ENCODE results near the gene KLHL29.
"Not testable (repeated sequence)": the region's sequence is repeated elsewhere in the genome, so short reads cannot be mapped to it uniquely, and the experiment has no call there.

KLHL29 gene

DNA sequence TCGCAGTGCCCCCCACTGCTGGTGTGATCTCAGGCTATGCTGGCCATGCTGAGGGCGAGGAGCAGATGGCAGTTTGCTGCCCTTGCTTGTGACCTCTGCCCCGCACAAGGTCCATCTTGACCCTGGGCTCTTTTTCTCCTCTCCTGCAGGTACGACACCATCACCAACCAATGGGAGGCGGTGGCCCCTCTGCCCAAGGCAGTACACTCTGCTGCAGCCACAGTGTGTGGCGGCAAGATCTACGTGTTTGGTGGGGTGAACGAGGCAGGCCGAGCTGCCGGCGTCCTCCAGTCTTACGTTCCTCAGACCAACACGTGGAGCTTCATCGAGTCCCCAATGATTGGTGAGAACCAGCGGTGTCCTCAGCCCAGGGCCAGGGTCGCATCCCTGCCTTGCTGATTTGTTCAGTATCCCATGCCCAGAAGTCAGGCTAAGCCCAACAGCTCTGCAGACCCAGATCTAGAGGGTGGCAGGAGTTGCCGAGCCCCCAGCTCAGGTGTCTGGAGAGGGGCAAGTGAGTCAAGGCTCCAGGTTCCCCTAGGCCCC, 318.1 kb downstream of the KLHL29 start:
- DNase-seq = no peak

DNA sequence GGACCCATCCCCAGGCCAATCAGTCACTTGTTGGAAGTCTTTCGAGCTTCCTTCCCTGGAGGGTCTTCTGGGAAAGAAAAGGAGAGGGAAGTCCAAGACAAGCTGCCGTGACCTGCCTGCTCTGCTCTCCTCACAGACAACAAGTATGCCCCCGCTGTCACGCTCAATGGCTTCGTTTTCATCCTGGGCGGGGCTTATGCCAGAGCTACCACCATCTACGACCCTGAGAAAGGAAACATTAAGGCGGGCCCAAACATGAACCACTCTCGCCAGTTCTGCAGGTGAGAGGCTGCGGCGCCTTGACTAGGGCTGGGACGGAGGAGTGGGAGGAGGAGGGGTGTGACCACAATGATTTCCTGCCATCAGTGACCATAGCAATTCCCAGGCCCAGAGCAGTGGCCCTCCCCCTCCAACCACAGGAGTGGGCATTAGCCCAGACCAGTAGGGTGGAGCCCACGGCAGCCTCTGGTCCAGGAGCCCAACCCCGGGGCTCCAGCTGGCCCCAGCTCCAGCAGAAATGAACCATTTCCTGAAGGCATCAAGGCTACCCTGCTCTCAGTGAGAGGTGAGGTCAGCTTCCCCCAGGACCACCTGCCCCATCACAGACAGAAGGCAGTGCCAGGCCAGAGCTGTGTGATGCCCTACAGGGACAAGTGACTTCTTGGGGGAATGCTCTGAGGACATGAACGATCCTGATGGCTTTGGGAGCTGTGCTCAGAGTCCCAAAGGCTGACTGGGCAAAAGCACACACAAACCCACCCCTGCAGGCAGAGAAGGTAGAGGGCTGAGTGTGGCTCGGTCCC, 318.8 kb downstream of the KLHL29 start:
- DNase-seq = no peak

DNA sequence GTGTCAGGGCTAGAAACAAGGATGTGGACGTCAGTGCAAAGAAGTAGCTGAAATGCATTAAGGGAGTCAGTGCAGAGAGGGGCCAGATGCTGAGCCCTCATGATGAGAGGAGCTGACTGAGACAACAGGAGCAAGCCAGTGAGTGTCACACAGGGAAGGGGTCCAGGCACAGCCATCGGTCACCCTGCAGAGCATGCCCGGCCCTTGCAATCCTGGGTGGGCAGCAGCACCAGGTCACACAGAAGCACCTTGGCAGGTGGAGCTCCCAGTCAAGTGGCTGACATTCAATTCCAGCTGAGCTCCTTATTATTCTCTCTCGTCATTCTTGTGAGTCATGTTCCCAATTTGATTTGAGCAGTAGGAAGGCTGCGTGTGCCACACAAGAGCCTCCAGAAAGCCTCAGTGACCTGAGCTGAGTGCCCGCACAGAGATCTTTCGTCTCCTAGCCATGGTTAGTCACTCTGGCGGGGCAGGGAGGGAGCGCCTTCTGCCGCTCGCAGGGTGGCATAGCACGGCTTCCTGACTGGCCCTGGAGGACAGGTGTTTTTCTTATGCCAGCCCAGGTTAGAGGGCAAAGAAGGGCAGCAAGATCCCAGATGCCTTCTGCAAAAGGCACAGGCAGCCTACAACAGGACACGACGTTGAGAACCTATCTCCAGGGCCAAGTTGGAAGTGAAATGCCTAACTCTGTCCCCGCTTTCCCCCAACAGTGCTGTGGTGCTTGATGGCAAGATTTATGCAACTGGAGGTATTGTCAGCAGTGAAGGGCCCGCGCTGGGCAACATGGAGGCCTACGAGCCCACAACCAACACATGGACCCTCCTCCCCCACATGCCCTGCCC, 321.0 kb downstream of the KLHL29 start:
- DNase-seq = no peak

DNA sequence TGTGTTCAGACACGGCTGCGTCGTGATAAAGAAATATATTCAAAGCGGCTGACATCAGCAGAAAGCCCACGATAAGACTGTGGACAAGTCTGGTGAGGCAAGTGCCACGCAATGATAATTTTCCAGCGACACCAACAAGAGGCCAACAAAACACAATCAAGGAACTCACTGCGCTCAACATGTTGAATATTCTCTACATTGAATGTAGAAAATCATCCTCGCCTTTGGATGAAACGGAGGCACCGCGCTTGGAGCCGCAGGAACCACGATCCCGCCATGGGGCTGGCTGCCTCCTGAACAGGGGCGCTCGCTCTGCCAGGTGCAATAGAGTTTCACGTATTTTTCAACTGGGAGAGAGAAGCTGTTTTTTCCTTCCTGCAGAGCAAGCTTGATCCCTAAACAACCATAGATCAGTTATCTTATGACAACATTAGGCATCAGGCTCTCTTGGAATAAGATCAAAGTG, 321.7 kb downstream of the KLHL29 start:
- no peak for DNase-seq

DNA sequence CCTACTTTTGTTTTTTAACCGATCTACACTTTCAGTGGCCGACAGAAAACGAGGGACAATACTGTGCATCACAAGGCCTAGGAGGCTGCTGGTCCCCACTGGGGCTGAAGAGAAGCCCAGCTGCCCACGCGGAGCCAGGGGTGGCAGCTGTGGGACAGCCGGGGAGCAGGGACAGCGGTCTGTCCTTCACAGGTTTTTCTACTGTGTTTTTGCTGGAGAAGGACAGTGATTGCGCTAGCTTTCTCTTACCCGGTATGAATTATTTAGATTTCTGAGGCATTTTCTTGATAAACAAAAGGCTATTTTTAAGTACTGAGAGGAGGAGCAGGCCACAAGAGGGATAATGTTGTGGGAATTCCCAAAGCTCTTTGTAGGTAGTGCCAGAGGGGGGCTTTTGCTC, 322.1 kb downstream of the KLHL29 start:
- DNase-seq = no peak

DNA sequence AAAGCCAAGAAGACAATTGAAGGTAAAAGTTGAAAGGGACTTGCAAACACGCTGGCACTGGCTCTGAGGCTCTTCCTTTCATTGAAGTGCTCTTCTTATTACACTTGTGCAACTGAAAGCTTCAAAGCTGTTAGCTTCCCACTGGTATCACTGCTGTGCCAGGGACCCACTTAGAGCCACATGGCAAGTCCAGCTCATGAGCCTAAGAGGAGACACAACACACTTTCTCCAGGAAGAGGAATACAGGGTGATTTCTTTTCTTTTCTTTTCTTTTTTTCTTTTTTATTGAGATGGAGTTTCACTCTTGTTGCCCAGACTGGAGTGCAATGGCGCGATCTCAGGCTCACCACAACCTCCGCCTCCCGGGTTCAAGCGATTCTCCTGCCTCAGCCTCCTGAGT, 323.8 kb downstream of the KLHL29 start:
- no peak for DNase-seq

DNA sequence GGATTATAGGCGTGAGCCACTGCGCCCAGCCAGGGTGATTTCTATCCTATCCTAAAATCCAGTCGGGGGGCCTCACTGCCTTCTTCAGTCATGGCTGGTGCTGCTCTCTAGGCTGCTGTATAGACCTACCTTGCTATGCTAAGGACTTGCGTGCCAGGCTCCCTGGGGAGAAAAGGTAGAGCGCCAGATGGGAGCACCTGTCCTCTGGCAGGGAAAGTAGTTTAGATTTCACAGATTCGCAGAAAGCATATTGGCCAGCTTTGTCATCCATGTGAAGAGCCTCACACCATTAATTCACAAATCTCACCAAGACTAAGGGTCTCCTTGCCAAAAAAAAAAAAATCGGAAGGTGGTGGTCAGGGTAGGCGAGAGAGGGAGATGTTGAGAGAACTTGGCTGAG, 324.3 kb downstream of the KLHL29 start:
- no peak for DNase-seq

DNA sequence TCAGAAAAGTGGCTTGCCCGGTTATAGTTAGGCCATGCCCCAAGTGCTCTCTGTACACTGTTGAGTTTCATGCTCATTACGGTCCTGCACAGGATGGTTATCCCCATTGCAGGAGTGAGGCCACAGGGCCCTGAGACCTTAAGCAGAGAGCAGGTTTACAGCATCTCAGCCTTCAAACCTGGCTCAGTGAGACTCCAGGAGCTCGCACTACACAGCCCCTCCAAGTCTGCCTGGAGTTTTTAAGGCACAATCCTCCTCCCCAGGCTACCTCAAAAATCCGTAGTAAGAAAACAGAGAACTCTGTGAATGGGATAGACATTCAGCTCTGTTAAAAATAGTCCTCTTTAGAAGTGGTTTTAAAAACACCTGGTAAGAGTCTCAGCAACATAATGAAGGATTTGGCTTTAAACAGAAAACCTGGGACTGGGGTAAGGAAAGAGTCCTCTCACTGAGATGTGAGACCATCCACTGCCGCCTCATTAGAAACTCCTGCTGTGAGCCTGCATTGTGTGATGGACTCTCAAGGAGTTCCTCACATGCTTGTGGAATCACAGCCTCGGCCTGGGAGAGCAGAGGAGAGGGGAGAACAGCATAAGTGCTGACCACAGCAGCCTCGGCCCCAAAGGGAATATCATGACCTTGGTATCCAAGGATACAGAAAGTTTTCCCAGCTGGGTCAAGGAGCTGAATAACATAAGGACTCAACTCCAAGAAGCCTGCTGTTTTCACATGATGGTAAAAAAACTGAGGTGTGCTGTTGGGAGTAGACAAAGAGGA, 327.2 kb downstream of the KLHL29 start:
- no peak for DNase-seq

DNA sequence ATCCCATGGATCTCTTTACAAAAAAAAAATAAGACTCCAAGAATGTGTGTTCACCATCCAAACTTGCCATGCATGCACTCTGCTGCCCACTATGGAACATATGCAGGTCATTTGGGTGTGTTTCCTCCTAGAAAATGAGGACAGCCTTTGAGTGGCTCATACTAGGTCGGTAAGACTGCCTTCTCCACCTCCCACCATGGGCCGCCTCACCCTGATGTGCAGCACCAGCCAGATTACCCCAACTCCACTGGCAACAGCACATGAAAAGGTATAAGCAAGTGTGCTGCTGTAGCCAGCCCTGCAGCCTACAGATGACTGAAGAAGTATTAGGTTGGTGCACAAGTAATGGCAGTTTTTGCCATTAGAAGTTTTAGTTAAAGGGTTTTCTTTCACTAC, 327.8 kb downstream of the KLHL29 start:
- no peak for DNase-seq

DNA sequence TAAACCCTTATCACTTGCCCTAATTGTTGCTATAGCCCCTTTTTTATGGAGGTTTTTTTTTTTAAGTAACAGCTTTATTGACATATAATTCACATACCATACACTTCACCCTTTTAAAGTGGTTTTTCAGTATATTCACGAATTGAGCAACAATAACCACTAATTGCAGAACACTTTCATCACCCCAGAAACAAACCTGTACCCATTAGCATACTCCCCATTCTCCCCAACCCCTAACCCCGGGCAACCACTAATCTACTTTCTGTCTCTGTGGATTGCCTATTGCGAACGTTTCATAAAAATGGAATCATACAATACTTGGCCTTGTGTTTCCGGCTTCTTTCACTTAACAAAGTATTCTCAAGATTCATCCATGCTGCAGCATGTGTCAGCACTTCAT, 328.4 kb downstream of the KLHL29 start:
- DNase-seq = peak in 1 of 2 donors; percentile 9

DNA sequence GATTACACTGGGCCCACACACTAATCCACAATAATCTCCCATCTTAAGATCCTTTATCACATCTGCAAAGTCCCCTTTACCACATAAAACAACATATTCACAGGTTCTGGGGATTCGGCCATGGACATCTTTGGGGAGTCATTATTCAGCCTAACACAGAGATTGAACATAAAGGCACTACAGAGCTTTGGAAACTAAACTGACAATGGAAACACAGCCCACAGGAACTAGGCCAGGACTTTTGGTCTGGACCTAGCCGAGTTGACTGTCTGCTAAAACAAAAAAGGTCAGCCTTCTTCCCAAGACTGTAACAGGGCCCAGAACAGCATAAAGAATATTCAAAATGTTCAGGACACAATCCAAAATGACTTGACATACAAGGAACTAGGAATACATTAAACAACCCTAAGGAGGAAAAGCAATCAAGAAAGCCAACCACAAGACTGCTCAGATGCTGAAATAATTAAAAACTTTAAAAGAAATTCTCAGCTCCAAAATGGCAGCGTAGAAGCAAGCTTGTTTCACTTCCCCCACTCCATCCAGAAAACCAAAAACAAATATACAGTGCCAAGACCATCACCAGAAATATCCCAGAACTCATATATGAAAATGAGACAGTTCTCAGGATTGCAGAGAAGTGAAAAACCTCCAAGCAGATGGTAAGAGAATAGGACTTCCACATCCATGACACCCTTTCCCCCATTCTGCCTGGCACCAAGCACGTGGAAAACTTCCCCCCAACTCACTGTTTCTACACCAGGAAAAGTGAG, 334.1 kb downstream of the KLHL29 start:
- no peak for DNase-seq

DNA sequence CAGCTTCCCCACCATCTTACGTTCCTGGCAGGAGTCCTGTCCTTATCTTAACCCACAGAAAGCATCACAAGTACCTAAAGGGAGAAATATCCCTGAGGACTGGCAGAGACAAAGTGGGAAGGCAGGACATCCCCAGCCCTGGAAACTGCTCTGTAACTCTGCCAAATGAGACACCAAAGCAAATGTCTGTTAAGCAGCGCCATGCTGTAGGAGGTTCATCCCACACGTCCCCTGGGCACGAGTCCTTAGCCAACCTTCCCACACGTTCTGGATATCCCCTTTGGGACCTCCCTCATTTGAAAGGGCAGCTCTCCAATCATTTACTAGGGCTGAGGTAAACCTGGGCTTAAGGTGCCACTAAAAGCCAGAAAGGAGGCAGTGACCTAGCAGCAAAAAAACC, 334.7 kb downstream of the KLHL29 start:
- peak in 1 of 2 donors; percentile 29 for DNase-seq

DNA sequence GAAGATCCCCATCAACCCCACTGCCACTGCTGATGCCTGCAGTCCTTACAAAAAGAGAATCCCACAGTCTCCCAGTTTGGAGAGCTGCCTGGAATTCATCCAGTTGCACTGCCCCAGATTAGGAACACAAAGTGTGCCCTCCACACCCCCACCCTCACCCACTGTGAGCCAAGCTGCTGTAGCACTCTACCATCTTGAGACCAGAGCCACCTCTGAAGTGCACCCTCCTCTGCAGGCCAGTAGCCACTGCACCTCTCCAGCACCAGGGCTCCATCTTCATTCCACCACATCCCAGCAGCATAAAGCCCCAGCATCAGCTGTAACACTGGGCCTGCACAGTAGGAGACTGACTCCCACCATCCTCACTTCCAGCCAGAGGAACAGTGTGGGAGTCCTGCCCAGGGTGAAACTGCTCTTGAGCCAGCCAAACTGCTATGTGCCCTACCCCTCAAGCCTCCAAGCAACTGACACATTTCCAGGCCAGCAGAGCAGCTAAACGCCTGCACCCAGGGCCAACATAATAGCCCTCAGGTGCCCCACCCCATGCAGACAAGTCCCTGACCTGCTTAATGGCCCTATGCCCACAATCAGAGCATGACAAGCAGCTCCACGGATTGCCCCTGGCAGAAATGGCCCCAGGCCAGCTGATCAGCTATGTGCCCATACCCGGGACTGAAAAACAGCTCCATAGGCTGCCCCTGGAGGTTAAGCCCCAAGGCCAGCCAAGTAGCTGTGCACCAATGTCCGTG, 335.9 kb downstream of the KLHL29 start:
- no peak for DNase-seq

DNA sequence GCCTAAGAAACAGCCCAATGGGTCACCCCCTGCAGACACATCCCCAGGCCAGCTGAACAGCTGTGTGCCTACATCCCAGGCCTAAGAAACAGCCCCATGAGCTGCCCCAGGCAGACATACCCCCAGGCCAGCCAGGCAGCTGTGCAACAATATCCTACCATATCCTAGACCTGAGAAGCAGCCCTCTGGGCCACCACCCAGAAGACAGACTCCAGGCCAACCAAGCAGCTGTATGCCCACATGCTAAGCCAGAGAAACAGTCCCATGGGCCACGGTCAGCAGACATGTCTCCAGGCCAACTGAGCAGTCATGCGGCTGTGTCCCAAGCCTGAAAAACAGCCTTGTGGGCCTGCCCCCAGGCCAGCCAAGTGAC, 336.5 kb downstream of the KLHL29 start:
- DNase-seq = no peak

DNA sequence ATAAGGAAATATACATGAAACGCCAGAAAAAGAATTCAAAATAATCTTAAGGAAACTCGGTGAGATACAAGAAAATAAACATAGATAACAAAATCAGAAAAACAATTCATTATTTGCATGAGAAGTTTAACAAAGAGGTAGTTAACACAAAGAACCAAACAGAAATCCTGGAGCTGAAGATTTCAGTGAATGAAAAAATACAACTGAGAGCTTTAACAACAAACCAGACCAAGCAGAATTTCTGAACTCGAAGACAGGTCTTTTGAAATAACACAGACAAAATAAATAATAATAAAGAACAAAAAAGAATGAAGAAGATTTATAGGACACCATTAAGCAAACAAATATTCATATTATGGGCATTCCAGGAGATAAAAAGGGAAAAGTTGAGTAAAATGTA, 337.3 kb downstream of the KLHL29 start:
- no peak for DNase-seq

DNA sequence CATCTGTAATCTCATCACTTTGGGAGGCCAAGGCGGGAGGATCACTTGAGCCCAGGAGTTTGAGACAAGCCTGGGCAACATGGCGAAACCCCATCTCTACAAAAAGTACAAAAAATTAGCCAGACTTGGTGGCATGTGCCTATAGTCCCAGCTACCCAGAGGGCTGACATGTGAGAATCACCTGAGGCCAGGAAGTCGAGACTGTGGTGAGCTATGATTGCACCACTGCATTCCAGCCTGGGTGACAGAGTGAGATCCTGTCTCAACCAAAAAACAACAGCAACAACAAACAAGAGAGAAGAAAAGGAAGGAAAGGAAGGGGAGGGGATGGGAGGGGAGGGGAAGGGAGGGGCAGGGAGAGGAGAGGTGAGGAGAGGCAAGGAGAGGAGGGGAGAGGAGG, 338.1 kb downstream of the KLHL29 start:
- DNase-seq = not testable (repeated sequence)

DNA sequence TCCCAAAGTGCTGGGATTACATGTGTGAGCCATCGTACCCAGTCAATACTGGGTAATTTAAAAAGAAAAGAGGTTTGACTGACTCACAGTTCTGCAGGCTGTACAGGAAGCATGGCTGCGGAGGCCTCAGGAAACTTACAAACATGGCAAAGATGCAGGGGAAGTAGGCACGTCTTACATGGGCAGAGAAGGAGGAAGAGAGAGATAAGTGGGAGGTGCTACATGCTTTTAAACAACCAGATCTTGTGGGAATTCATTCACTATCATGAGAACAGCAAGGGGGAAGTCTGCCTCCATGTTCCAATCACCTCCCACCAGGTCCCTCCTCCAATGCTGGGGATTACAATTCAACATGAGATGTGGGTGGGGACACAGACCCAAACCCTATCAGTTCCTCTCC, 349.4 kb downstream of the KLHL29 start:
- peak; percentile 62 to 83 for DNase-seq

DNA sequence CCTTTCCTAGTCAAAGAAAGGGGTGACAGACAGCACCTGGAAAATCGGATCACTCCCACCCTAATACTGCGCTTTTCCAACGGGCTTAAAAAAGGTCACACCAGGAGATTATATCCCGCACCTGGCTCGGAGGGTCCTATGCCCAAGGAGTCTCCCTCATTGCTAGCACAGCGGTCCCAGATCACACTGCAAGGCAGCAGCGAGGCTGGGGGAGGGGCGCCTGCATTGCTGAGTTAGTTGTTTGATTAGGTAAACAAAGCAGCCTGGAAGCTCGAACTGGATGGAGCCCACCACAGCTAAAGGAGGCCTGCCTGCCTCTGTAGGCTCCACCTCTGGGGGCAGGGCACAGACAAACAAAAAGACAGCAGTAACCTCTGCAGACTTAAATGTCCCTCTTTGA, 351.8 kb downstream of the KLHL29 start:
- DNase-seq = not testable (repeated sequence)

DNA sequence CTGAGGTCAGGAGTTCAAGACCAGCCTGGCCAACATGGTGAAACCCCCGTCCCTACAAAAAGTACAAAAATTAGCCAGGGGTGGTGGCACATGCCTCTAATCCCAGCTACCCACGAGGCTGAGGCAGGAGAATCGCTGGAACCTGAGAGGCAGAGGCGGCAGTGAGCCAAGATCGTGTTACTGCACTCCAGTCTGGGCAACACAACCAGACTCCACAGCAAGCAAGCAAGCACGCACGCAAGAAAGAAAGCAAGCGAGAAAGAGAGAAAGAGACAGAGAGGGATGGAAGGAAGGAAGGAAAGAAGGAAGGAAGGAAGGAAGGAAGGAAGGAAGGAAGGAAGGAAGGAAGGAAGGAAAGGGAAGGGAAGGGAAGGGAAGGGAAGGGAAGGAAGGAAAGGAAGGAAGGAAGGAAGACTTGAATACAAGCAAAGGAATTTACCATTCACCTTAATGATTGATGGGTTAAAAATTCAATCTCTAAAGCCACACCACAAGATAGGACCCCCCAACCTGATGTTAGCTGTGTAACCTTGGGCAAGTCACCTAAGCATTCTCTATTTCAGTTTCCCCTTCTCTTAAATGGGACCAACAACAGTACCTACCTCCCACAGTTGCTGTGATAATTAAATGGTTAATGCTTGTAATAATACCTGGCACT, 360.2 kb downstream of the KLHL29 start:
- no peak for DNase-seq

DNA sequence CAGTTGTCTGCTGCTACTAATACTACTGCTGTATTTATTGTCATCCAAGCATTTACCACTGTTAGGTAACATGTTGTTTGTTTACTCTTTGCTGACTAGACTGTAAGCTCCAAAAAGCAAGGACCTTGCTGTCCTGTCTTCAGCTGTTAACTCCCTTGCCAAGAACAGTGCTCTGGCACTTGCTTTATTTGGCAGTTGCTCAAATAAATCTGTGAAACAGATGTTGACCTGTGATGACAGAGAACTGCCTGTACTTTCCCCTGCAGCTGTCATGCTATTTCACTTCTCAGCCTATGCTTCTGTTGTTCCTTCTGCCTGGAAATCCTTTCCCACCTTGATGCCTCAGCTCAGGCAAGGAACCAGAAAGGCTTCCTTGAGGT, 360.7 kb downstream of the KLHL29 start:
- no peak for DNase-seq

All from inflammatory macrophage (primary cell).